ENCODE results near the gene RFT1.
"Not testable (repeated sequence)": the region's sequence is repeated elsewhere in the genome, so short reads cannot be mapped to it uniquely, and the experiment has no call there.

Gene RFT1

GRCh38 chr3:53163444-53164387 lies 33.5 kb upstream of the RFT1 start:
- no peak for DNase-seq (ENCODE audit: low read depth in 3 of 3)

GRCh38 chr3:53162672-53163443 lies 32.6 kb upstream of the RFT1 start:
- peak in 2 of 3 experiments; percentile 7 to 30 for DNase-seq (ENCODE audit: low read depth in 3 of 3)

GRCh38 chr3:53161820-53162671 lies 31.8 kb upstream of the RFT1 start:
- peak; percentile 6 to 34 (median 14) for DNase-seq (ENCODE audit: low read depth in 3 of 3)

GRCh38 chr3:53161450-53161819 lies 31.2 kb upstream of the RFT1 start:
- peak in 1 of 3 experiments; percentile 14 for DNase-seq (ENCODE audit: low read depth in 3 of 3)

- peak; percentile 46 to 79 (median 52) for DNase-seq (ENCODE audit: low read depth in 3 of 3)
These were observed 30.6 kb upstream of the RFT1 start, which contains the start of gene PRKCD for GRCh38 chr3:53160660-53161449. Gene PRKCD (plus strand): TSS chr3:53161209. CDS start chr3:53178423, 17,214 bp downstream.

- no peak for DNase-seq (ENCODE audit: low read depth in 3 of 3)
These were observed 29.9 kb upstream of the RFT1 start for GRCh38 chr3:53160061-53160659.

GRCh38 chr3:53159156-53160060 lies 29.2 kb upstream of the RFT1 start:
- DNase-seq (ENCODE audit: low read depth in 3 of 3), result no peak

GRCh38 chr3:53158765-53159155 lies 28.5 kb upstream of the RFT1 start:
- DNase-seq (ENCODE audit: low read depth in 3 of 3), result no peak

- DNase-seq (ENCODE audit: low read depth in 3 of 3), result no peak
These were observed 27.8 kb upstream of the RFT1 start for GRCh38 chr3:53157974-53158580.

- no peak for DNase-seq (ENCODE audit: low read depth in 3 of 3)
These were observed 26.2 kb upstream of the RFT1 start for GRCh38 chr3:53156368-53156834.

GRCh38 chr3:53155760-53156159 lies 25.5 kb upstream of the RFT1 start:
- no peak for DNase-seq (ENCODE audit: low read depth in 3 of 3)

- DNase-seq (ENCODE audit: low read depth in 3 of 3), result no peak
These were observed 24.6 kb upstream of the RFT1 start for GRCh38 chr3:53154881-53155285.

- no peak for DNase-seq (ENCODE audit: low read depth in 3 of 3)
These were observed 23.7 kb upstream of the RFT1 start for GRCh38 chr3:53153980-53154379.

- DNase-seq (ENCODE audit: low read depth in 3 of 3), result no peak
These were observed 23.1 kb upstream of the RFT1 start for GRCh38 chr3:53153264-53153823.

- no peak for DNase-seq (ENCODE audit: low read depth in 3 of 3)
These were observed 21.8 kb upstream of the RFT1 start for GRCh38 chr3:53151870-53152660.

- DNase-seq (ENCODE audit: low read depth in 3 of 3), result no peak
These were observed 21.2 kb upstream of the RFT1 start for GRCh38 chr3:53151465-53151864.

GRCh38 chr3:53151086-53151438 lies 20.8 kb upstream of the RFT1 start:
- not testable (repeated sequence) for DNase-seq (ENCODE audit: low read depth in 3 of 3)
